UCSD-AML1 (cell line): ENCODE measurements around the gene SCYGR7.
"Not testable (repeated sequence)": the region's sequence is repeated elsewhere in the genome, so short reads cannot be mapped to it uniquely, and the experiment has no call there.

Experiments used
- DNase-seq: peaks from one replicate; lab custom pipeline; 2025; ENCODE audit not compliant: unreplicated experiment; lab: John Stamatoyannopoulos, UW

SCYGR7 gene

DNA sequence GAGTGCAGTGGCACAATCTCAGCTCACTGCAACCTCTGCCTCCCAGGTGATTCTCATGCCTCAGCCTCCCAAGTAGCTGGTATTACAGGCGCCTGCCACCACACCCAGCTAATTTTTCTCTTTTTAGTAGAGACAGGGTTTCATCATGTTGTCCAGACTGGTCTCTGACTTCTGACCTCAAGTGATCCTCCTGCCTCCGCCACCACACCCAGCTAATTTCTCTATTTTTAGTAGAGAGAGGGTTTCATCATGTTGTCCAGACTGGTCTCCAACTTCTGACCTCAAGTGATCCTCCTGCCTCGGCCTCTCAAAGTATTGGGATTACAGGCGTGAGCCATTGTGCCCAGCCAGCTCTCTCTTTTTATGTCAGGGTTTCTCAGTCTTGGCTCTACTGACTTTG lies 28.1 kb downstream of the SCYGR7 start:
- not testable (repeated sequence) for DNase-seq

DNA sequence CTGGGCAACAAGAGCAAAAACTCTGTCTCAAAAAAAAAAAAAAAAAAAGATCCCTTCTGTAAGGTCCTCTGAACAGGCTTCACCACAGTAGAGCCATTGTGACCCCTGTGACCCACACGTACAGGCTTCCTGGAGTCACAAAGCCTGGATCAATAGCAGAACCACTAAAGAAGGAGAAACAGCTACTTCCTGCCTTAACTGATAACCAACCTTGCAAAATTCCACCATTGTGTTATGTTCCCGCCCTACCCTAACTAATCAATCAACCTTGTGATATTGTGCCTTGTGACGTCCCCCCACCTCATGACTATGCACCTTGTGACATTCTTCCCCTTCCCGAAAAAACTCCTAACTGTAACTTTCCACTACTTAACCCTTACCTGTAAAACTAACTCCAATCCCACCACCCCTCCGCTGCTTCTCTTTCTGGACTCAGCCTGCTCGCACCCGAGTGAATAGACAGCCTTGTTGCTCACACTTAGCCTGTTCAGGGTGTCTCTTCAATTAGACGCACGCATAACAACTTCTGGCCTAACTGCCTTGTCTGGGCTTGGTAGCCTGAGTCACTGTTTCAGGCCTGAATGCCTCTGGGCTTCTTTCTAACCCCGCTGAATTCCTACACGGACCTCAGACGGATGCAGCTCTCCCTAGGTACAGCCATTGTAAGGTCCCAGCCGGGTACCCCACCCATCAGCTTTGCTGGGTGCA lies 31.4 kb downstream of the SCYGR7 start:
- peak; percentile 44 for DNase-seq

DNA sequence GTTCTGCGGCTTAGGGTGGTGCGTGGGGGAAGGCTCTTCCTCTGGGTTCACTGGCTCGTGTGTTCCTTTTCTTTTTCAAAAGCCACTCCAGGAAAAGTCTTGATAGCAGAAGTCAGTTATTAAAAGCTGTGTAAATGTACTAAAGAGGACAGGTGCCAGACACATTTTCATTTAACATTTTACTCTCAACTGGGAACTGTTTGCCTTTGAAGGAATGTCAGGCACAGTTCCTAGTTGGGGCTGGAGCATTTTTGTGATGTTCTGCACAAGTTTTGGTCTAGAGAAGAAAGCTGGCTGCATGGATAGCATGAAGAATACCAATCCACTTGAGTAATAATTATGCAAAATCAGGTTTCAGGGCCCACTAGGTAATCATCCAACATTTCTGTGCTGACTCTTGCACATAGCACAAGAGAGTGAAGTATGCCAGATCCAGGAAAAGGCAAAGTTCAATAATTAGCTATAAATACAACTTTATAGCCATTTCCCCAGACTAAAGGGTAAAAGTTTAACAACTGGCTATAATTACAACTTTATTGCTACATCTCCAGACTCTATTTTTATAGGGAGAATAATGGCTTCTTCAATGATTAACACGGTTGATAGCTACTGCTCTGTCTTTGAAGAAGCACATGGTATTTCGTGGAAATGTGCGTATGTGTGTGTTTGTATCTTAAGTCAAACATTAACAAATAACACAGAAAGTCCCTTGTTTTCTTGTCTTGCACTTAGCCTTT lies 33.8 kb downstream of the SCYGR7 start:
- DNase-seq = no peak

DNA sequence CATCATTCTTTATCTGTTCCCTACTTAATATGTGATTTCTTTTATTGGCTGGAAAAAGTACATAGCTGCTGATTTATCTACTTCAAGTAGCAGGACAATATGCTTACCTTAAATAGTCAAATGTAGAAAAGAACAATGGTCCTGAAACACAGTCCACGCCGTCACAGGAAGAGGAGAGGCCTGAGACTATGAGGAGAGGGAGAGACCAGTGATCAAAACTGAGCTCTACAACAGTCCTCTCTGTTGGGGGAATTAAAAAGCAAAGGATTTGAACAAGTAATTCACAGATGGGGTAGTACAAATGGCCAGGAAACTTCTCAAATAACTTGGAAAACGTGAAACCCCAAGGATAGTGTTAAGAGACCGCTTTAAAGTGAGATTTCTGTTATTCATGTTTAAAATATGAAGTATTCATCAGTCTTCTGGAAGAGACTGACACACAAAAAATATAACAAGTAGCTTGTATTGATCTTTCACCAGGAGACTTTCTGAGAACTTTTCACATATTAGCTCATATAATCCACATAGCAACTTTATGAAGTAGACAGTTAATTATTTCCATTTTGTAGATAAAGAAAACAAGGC lies 37.7 kb downstream of the SCYGR7 start:
- no peak for DNase-seq

DNA sequence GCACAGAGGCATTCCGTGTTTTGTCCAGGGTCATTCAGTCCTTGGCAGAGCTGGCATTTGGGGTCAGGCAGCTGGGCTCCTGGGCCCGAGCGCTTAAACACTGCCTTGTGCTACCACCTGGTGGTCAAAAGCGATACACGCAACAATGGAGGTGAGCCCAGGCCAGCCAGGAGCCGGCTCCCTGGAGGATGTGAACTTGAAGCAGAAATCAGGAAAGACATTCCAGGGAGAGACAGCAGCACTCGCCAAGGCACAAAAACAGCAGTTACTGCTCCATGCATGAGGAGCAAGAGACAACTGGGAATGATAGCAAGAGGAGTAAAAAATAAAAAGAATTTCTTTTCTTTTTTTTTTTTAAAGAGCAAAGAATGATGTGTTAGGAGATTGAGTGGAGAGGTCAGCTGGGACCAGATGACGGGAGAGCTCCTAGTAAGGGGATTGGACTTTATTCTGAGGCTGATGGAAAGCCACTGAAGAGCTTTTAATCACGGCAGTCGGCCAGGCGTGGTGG lies 38.3 kb downstream of the SCYGR7 start:
- peak; percentile 71 for DNase-seq

DNA sequence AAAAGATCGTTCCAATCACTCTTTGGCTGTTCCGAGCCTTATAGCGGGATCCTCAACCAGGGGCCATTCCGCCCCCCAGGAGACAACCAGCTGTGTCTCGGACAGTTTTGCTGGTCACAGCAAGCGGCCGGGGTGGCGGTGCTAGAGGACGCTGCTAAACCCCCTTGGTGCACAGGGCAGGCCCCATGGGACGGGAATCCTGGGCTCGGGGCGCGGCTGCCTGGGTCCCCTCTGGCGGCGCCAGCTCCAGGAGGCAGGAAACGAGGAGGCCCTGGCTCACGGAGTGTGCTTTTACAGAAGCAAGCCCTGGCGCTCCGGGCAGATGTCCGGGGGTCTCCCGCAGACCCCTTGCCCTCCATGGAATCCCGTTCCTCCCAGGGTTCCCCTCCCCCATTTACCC lies 39.7 kb downstream of the SCYGR7 start:
- no peak for DNase-seq

DNA sequence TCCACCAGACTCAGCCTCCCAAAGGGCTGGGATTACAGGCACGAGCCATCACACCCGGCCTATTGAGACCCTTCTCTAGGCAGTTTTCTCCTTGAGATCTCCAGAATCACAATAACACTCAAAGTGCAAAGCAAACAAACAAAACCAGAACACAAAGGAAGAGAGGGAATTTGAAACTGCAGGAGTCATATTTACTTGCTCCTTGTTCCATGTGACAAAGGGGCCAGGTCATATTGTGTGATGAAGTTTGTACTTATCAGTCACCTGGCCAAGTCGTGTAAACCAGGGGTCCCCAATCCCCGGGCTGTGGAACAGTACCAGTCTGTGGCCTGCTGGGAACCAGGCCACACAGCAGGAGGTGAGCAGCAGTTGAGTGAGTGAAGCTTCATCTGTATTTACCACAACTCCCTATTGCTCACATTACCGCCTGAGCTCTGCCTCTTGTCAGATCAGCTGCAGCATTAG lies 44.1 kb downstream of the SCYGR7 start:
- no peak for DNase-seq

DNA sequence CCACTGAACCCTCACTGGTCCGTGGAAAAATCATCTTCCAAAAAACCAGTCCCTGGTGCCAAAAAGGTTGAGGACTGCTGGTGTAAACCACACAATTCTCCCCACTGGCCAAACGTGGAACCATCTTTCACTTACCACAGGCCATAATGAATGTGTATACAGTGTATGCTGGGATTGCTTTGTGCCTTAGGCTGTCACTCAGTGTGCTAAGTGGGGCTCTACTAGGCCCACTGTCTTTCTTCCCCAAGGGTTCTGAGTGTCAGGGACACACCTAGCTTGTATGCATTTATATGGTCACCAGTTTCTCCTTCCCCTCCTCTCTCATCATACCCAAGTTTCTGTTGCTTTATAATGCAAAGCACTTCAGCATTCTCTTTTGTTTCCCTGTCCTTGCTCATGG lies 44.8 kb downstream of the SCYGR7 start:
- DNase-seq = no peak

DNA sequence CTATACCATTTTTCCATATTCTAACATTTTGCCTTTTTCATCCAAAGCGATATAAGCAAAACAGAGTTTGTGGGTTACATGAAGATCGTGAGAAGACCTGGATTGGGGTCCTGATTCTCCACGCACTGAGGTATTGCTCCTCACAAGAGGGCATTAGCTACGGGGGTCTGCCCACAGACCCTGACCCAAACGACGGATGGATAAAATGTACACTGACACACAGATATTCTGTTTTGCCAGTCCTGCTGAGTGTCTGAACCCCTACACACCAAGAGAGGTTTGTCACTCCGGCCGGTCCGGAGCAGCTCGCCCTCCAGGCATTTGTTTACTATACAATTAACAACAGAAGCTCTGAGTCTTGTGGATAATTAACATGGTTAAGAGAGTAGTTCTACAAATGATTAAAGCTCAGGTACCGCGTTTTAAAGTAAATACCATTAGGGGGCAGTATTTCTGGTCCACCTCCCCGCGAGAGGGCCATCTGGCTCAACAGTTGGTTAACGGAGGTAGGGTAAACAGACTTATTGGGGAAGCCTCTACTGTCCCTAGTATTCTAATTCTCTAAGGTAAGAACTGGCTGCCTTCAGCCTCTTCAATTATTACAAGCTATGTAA lies 46.0 kb downstream of the SCYGR7 start:
- no peak for DNase-seq

DNA sequence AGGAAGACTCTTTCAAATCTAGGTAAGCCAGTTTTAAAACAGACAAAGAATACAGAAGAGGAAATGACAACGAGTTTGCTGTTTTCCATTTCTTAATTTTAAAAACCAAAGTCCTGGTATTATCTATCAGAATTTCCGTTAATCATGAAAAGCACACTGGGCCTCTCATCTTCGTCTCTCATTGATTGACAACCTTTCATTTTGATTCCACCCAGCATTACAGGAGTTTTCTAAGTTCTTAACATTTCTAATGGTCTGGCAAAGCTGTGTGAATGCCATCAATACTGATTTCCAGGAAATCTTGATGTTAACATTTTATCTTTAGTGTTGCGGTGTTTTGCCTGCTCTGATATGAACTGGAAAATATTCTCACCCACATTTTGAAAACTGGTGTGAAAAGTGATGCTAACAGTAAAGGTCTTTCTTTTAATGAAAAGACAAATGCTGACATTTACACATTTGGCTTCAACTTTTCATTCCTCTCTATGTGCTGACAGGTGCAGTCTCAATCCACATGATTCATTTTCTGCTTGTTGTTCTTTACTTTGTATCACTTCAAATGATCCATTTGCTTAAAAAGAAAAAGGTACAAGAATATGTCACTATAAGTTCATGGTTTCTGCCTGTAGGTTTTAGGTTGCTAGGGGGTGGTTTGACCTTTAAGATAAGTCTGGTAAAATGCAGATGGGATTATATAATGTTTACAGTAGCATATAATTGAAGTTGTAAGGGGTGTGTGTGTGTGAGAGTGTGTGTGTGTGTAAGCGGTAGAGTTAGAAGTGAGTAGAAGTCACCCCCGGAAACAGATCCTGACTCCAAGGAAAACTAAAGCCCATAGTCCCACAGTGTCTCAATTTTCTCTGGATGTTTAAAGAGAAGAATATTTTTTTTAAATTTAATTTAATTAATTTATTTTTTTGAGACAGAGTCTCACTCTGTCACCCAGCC lies 47.0 kb downstream of the SCYGR7 start:
- DNase-seq = no peak
